ENCODE measurements around the gene NOL4L. TPM values are rescaled to one million over a fixed set of nuclear protein-coding genes. Genes with fewer than 3 reads are reported as not detected.

The NOL4L gene
- total and polyA plus RNA-seq, 9 donors, result 3.3 to 17.1 (median 10.6) TPM

DNA sequence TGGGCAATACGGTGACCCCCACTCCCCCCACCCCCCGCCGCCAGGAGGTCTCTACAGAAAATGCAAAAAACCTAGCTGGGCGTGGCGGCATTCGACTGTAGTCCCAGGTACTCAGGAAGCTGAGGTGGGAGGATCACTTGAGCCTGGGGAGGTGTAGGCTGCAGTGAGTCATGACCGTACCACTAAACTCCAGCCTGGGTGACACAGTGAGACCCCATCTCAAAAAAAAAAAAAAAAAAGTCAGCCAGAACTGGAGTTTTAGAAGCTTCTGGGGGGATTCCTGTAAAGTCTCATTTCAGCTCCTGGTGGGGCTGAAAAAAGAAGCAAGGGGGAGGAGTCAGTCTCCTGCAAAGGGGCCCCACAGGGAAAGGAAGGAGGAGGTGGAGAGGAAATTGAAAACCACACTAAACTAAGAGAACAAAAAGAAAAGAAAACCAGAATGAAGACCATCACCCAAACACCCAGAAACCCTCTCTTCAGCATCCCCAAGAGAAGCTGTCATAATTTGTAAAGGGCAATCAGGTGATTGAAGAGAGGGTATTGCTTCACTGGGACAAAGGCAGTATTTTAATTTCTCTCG is 50.4 kb downstream of the NOL4L start:
- no peaks in the 10 kb centered on the region for H3K9me3 ChIP-seq
- 72 to 82% (median 73%) methylated on average over 8 of the region's 8 CpGs for WGBS, 3 donors
- intact Hi-C loops (cut with DNase I), result no loop called here
- no peak overlapping the region for H3K27ac ChIP-seq
- H3K4me3 ChIP-seq, result no peak overlapping the region
- H3K36me3 ChIP-seq, result no peaks in the 10 kb centered on the region
- H3K27me3 ChIP-seq, result no peaks in the 10 kb centered on the region
- peaks cover 10% of the 10 kb centered on the region for H3K4me1 ChIP-seq (ENCODE audit: insufficient read depth)
- TF ChIP-seq POLR2A (IDR thresholded peaks at IDR 0.05) (no peak), CTCF (IDR thresholded peaks at IDR 0.05) (no peak), EP300 (IDR thresholded peaks at IDR 0.05) (no peak)
- DNase-seq, result no peak

DNA sequence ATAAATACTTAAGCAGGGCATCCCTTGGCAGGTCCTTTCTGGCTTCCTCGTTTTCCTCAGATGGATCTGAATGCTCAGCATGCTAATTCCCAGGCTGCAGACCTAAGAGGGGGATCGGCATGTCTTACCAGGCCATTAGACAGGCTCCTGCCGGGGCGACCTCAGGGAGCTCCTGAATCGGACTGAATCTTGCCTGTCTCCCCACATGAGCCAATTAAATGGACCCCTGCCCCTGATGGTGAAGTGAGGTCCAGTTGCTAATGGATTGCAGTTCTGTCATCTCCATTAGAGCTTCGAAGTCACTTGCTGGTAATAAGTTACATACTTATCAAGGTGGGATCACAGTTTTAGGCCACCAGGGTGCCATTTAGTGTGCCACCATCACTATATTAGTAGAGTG is 51.4 kb downstream of the NOL4L start:
- 89 to 93% (median 90%) methylated on average over 6 of the region's 6 CpGs for WGBS, 3 donors
- no peak overlapping the region for H3K4me3 ChIP-seq
- intact Hi-C loops (cut with DNase I), result no loop called here
- TF ChIP-seq POLR2A (IDR thresholded peaks at IDR 0.05), result no peak
- TF ChIP-seq CTCF (IDR thresholded peaks at IDR 0.05), result no peak
- no peak for TF ChIP-seq EP300 (IDR thresholded peaks at IDR 0.05)
- no peaks in the 10 kb centered on the region for H3K9me3 ChIP-seq
- no peak for DNase-seq
- H3K36me3 ChIP-seq, result no peaks in the 10 kb centered on the region
- peaks cover 8% of the 10 kb centered on the region for H3K4me1 ChIP-seq (ENCODE audit: insufficient read depth)
- H3K27ac ChIP-seq, result no peak overlapping the region
- no peaks in the 10 kb centered on the region for H3K27me3 ChIP-seq

DNA sequence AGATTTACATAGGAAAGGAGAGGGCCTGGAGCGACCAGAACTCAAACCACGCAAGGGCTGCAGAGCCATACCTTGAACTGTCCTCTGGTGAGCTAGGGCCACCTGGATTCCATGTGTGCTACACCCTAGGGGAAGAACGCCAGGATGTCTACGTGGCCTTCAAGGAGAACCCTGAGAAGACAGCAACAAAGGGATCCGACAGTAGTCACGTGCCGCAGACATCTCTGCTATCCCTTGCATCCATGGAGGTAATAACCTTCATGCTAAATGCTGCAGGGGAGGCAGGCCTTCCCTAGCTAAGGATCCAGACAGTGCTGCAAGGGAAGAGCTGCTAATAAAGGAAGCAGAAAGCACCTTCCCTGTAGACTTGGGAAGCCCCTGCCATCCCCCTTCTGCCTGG is 52.9 kb downstream of the NOL4L start:
- Histone ChIP-seq H3K9me3 (no peaks in the 10 kb centered on the region), H3K27ac (no peak overlapping the region), H3K36me3 (no peaks in the 10 kb centered on the region), H3K4me1 (ENCODE audit: insufficient read depth) (peaks cover 11% of the 10 kb centered on the region), H3K4me3 (no peak overlapping the region), H3K27me3 (no peaks in the 10 kb centered on the region)
- no peak for DNase-seq
- 90 to 96% (median 94%) methylated on average over 7 of the region's 7 CpGs for WGBS, 3 donors
- intact Hi-C loops (cut with DNase I), result no loop called here
- no peak for TF ChIP-seq CTCF (IDR thresholded peaks at IDR 0.05)
- no peak for TF ChIP-seq EP300 (IDR thresholded peaks at IDR 0.05)
- no peak for TF ChIP-seq POLR2A (IDR thresholded peaks at IDR 0.05)

DNA sequence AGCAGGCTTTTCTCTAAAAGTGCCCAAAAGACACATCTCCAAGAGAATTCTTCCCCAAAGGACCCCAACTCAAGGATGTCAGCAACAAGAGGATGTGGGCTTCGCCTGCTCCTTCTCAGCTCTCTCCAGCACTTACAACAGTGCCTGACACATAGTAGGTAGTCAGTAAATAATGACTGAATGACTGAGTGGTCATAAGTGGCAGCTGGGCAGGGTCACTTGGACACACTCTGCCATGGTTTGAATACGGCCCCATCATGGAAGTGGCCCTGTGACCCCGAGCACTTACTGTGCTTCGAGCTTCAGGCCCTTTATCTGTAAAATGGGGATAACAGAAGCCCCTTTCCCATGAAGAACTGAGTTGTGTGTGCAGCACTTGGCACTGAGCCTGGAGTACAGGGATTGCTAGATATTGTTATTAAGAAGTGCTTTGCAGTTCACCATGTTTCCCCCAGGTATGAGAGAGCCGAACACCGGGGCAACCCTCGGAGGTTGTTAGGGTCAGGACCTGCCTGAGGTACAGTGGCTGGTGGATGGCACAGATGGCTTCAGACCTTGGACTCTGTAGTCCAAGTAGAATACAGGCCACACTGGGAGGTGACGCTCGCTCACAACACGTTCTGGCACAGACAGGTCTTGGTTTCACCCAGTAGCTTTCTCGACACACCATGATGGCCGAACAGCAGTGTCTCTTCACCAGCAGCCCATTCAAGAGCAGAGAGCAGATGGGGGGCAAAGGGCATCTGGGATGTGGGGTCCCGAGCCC is 56.0 kb downstream of the NOL4L start:
- no peak overlapping the region for H3K27ac ChIP-seq
- H3K4me1 ChIP-seq (ENCODE audit: insufficient read depth), result peaks cover 10% of the 10 kb centered on the region
- TF ChIP-seq POLR2A (IDR thresholded peaks at IDR 0.05), result no peak
- TF ChIP-seq CTCF (IDR thresholded peaks at IDR 0.05), result no peak
- no peak for TF ChIP-seq EP300 (IDR thresholded peaks at IDR 0.05)
- H3K9me3 ChIP-seq, result no peaks in the 10 kb centered on the region
- WGBS, 3 donors, result 94 to 98% (median 94%) methylated on average over 13 of the region's 13 CpGs
- DNase-seq, result no peak
- intact Hi-C loops (cut with DNase I), result no loop called here
- no peak overlapping the region for H3K4me3 ChIP-seq
- H3K36me3 ChIP-seq, result no peaks in the 10 kb centered on the region
- no peaks in the 10 kb centered on the region for H3K27me3 ChIP-seq
